ENCODE data around the gene TRIM44. TPM values are rescaled to one million over a fixed set of nuclear protein-coding genes. Genes with fewer than 3 reads are reported as not detected.

Gene TRIM44
- total RNA-seq, 1 donor from 2014 or later, result 62.8 TPM

- intact Hi-C loops (cut with DNase I), result no loop called here
- TF ChIP-seq CTCF (IDR thresholded peaks at IDR 0.05), result no peak
- H3K36me3 ChIP-seq, result peaks cover 30% of the 10 kb centered on the region
- no peak overlapping the region for H3K27ac ChIP-seq
- H3K27me3 ChIP-seq (ENCODE audit: low read depth), result no peaks in the 10 kb centered on the region
- DNase-seq (no peak), ATAC-seq (no peak)
- no peaks in the 10 kb centered on the region for H3K9me3 ChIP-seq
- no peak overlapping the region for H3K4me3 ChIP-seq
- H3K4me1 ChIP-seq, result peaks cover 20% of the 10 kb centered on the region
These were observed 26.8 kb downstream of the TRIM44 start for GRCh38 chr11:35689081-35689996.

GRCh38 chr11:35702126-35702525, 39.6 kb downstream of the TRIM44 start:
- ATAC-seq (no peak), DNase-seq (no peak)
- Histone ChIP-seq H3K27me3 (ENCODE audit: low read depth) (no peaks in the 10 kb centered on the region), H3K4me3 (no peak overlapping the region), H3K4me1 (no peaks in the 10 kb centered on the region), H3K27ac (no peak overlapping the region), H3K36me3 (no peaks in the 10 kb centered on the region), H3K9me3 (no peaks in the 10 kb centered on the region)
- intact Hi-C loops (cut with DNase I), result no loop called here
- TF ChIP-seq CTCF (IDR thresholded peaks at IDR 0.05), result no peak

GRCh38 chr11:35709376-35709775, 46.8 kb downstream of the TRIM44 start:
- DNase-seq (no peak), ATAC-seq (no peak)
- H3K27ac ChIP-seq, result no peak overlapping the region
- H3K4me3 ChIP-seq, result no peak overlapping the region
- no peak for TF ChIP-seq CTCF (IDR thresholded peaks at IDR 0.05)
- H3K36me3 ChIP-seq, result no peaks in the 10 kb centered on the region
- intact Hi-C loops (cut with DNase I), result no loop called here
- no peaks in the 10 kb centered on the region for H3K27me3 ChIP-seq (ENCODE audit: low read depth)
- no peaks in the 10 kb centered on the region for H3K4me1 ChIP-seq
- no peaks in the 10 kb centered on the region for H3K9me3 ChIP-seq

- Histone ChIP-seq H3K4me1 (no peaks in the 10 kb centered on the region), H3K27ac (no peak overlapping the region), H3K9me3 (no peaks in the 10 kb centered on the region), H3K4me3 (no peak overlapping the region), H3K36me3 (no peaks in the 10 kb centered on the region), H3K27me3 (ENCODE audit: low read depth) (no peaks in the 10 kb centered on the region)
- ATAC-seq (no peak), DNase-seq (no peak)
- intact Hi-C loops (cut with DNase I), result no loop called here
- no peak for TF ChIP-seq CTCF (IDR thresholded peaks at IDR 0.05)
These were observed 48.8 kb downstream of the TRIM44 start for GRCh38 chr11:35711173-35711910.

- Histone ChIP-seq H3K27me3 (ENCODE audit: low read depth) (no peaks in the 10 kb centered on the region), H3K4me3 (no peak overlapping the region), H3K4me1 (no peaks in the 10 kb centered on the region), H3K9me3 (no peaks in the 10 kb centered on the region), H3K36me3 (no peaks in the 10 kb centered on the region), H3K27ac (no peak overlapping the region)
- intact Hi-C loops (cut with DNase I), result no loop called here
- no peak for TF ChIP-seq CTCF (IDR thresholded peaks at IDR 0.05)
- ATAC-seq, result no peak
- DNase-seq, result no peak
These were observed 49.3 kb downstream of the TRIM44 start for GRCh38 chr11:35711924-35712323.
